CMK (cell line): ENCODE results near the gene SH2D1A.
"Not testable (repeated sequence)": the region's sequence is repeated elsewhere in the genome, so short reads cannot be mapped to it uniquely, and the experiment has no call there.

Experiments
- DNase-seq: peaks from one replicate; pipeline ENCODE4 v3.0.0-alpha.2; 2010; ENCODE audit warnings: low read depth

The SH2D1A gene

DNA sequence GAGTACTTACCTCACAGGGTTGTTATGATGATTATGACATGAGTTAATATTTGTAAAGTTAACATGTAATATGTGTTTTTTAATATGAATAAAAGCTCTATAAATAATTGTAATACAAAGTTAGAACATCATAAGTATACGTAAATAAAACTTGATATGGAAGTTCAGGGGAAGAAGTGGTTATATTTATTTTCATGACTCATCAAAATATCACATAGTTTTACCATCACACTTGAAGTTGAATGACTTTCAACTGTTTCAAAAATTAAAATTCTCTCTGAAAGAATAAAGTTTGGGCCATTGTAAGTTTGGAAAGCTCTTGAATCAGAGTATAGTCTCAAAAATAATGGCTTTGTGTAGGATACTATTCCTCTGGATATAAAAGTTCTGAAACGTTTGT, 8.3 kb downstream of the SH2D1A start:
- no peak for DNase-seq

DNA sequence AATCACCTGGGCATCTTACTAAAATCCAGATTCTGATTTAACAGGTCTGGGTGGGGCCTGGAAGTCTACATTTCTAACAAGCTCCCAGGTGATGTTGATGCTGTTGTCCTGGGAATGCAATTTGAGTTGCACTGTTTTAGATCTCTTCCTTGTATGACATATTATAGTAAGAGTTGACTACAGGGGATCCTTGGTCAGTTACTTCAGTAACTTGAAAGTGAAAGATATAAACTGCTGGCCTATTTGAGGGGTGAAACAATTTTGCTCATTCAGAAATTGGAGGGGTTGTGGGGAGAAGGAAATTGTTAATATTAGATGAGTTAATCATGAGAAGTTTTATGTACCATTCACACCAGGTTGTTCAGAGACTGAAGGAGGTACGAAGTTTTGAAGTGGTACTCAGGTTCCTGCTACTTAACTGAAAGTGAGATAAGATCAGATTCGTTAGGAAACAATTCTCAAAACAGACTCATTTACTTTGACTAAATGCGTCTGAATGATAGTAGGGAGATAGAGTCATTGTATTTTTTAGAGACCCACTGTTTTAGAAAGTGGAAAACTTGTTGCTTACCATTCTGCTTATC, 12.5 kb downstream of the SH2D1A start:
- DNase-seq, result no peak

DNA sequence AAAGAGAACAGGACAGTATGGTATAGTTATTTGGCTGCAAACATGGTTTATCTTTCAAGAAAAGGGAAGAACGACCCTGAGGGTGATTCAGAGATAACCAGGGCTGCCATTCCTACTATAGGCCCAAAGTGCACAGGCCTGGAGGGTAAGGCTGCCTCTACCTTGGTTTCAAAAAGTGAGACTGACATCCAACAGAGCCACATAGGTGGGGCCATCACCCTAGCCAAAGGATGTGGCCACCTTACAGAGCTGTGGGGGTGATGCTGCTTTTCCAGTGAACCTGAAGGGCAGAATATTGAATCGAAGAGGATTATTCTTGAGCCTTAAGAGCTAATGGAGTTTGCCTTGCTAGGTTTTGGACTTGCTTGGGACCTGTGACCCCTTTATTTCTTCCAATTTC, 15.7 kb downstream of the SH2D1A start:
- no peak for DNase-seq

DNA sequence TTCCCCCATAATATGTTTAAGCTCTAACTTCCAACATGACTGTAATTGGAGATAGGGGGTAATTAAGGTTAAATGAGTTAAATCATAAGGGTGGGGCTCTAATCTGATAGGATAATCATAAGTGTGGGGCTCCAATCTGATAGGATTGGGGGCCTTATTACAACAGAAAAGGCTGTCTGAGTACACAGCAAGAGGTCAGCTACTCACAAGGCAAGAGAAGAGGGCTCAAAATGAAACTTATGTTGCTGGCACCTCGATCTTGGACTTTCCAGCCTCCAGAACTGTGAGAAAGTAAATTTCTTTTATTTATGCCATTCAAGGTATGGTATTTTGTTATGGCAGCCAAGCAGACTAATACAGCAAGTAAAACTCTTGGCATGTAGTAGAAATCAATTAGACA, 16.4 kb downstream of the SH2D1A start:
- DNase-seq, result no peak

DNA sequence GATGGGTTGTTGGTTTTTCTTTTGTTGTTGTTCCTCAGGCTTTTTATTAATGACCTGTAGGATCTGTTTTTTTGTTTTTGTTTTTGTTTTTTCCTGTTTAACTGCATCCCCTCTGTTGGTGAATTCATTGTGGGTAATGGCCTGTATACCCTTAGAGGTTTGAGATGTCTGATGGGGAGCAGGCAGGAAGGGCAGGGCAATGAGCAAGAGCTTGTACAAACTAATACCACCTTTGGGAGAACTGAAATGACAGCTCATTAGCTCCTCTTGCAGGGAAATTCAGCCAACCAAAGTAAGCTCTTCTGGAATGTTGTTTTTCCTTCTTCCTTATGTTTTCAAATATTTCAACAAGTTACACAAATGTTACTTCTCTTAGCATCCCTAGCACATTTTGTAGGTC, 23.4 kb downstream of the SH2D1A start:
- DNase-seq, result no peak

DNA sequence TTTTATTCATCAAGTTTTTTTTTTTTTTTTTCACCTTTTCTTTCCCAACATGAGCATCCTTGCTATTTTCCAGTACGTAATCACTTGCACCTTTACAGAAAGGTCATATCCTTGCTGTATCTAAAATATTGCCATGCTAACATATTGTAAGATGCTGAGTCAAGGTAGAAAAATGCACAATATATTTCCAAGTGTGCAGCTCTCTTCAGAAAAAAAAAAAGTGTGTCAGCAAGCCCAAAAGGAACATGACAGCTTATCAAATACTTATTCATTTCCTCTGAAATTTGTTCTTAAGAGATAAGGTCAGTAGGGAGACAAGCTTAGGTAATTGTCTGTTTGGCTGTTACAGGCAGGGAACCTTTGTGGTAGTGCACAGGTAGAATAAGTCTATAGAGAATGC, 27.0 kb downstream of the SH2D1A start:
- no peak for DNase-seq

DNA sequence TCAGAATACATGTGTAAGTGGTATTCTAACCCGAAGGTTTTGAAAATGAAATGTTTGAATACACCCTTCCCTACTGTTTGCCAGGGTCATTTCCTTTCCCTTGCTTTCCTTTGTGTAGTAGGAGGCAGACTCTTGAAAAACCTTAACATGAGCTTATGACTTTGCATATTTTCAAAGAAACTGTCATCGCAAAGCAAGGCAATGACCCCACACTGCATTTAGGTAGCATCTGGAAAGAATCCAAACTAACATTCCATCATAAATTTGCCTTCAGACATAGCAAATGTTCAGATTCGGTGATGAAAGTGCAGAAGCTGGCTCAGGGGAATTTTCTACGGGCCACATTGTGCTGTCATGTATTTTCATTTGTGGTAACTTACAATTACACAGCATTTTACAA, 32.3 kb downstream of the SH2D1A start:
- DNase-seq, result no peak

DNA sequence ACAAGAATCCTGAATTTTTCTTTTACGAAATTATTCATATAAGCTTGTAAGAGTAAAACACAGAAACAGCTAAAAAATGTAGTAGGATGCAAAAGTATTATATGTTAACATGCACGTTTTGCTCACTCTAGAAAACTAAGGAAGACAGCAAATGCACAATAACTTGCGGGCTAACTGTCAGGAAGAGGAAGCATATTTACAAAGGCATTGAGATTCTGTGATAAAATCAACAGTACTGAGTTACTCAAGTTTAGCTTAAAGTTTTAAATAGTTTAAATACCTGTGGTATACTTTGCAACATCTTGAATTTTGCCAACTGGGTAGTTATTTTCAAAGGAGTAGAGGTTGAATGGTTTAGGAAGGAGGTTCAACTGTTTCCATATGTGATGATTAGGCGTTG, 37.0 kb downstream of the SH2D1A start:
- DNase-seq, result no peak

DNA sequence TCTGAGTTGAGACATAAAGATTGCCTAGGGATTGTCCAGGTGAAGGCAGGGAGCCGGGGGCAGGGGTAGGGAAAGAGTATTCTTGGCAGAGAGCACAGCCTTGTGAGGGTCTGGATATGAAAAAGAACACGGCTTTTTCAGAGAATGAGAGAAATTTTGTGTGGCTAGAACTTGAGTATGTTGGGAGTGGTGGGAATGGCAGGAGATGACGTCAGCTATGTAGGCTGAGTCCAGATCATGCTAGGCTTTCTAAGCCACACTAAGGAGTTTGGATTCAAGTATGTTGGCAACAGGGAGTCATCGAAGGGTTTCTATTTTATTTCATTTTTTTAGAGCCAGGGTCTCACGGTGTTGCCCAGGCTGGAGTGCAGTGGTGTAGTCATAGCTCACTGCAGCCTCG, 40.0 kb downstream of the SH2D1A start:
- DNase-seq, result no peak

DNA sequence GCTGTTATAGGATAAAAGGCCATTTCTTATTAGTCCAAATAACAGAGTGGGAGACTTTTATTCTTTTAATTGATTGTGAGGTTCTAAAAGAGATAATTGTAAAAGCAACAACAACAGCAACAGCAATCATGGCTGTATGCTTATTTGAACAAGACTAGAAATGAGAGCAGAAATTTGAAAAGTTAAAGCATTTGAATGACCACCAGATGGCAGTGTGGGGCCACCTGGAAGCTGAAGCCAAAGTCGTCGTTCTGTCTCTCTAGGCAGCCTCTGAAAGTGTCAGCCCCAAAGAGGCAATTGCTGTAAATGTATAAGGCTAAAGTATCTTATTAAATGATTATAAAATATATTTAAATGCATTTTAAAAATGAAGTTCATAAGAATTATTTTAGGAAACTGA, 42.2 kb downstream of the SH2D1A start:
- DNase-seq, result peak; percentile 11

DNA sequence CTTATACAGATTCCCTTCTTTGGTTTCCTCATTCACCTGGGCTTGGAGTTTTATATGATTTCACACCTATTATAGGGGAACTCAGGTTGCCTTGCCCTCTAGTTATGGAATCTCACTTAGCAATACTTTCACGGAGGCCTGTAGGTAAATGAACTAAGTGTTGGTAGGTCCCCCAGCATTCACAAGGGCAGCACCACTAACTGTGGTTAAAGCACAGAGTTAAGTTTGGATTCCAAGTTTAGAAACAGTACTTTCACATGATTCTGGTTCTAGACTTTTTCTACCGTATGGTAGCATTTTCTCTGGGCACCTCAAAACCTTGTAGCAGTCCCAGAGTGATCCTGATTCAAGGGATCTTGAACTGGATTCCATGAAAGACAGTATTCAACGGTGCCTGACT, 46.4 kb downstream of the SH2D1A start:
- no peak for DNase-seq

DNA sequence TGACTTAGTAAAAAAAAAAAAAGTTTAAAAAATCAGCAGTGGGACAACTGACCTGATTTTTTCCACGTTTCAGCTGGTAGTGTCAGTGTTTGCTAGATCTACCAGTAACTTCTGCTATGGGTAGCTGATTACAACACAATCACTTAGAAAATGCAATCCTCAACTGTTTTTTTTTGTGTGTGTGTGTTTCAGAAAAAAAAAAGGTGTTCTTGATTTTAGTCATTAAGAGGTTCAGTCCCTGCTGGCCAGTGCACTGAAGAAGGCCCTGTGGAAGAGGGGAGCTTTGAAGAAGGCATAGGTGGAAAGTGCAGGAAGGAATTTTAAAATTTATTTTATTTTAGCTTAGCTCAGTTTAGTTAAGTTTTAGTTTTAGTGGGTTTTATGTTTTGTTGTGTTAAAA, 46.9 kb downstream of the SH2D1A start:
- DNase-seq, result no peak

DNA sequence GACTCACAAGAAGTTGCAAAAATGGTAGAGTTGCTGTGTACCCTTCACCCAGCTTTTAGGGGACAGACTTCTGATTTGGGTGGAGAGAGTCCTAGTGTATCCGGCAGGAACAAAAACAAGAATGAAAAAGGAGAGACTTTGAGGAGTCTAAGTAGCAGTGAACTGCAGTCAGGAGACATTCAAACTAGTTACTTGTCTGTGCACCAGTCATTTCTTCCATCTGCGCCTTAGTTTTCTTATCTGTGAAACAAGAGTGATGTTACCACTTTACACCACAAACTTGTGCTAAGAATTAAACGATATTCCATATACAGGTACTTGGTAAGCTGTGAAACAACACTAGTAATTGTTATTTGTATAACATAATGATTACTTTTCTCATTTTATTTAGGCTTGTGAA, 47.3 kb downstream of the SH2D1A start:
- no peak for DNase-seq

DNA sequence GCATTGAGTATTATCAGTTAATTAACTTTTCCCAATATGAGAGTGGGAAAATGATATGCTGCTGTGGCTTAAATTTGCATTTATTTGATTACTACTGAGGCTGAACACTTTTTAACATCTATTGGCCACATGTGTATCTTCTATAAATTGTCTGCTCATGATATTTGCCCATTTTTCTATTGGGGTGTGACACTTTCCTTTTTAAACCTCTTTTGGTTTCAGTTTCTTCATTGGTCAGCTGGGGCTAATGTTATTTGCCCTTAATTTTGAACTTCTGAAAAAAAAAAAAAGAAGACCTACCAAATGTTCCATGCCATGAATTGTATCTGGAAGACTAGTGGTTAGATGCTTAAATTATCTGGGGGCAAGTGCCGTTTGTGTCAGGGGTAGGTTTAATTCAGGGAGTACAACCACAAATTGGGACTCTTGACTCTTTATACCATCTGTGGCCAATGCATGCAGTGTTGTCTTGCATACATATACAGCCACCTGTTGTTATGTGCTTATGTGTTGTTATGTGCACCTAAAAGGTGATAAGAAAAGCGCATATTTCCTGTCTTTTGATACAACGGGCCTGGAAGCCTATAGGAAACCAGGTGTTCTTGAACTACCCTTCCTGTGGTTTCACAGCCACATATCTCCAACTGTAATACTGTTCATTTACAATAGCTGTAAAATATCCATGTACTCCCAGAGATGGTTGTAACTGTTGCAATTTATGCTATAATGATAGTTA, 49.0 kb downstream of the SH2D1A start:
- DNase-seq, result no peak

DNA sequence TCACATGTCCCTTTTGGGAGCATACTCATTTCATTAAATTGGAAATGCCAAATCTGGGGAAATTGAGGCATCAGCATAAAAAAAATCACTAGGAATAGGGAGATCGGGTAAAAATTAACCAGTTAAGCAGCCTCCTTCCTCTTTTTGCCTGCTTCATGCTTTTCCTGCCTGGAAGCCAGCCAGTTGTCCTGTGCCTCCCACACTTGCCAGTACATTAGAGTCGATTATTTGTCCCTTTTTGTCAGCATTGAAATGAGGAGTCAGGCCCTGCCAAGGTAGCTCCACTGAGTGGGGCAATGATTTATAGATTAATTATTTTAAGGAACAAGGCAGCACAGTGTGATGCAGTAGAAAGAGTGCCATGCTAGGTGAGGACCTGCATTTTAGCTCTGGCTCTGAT, 55.3 kb downstream of the SH2D1A start:
- DNase-seq, result no peak

DNA sequence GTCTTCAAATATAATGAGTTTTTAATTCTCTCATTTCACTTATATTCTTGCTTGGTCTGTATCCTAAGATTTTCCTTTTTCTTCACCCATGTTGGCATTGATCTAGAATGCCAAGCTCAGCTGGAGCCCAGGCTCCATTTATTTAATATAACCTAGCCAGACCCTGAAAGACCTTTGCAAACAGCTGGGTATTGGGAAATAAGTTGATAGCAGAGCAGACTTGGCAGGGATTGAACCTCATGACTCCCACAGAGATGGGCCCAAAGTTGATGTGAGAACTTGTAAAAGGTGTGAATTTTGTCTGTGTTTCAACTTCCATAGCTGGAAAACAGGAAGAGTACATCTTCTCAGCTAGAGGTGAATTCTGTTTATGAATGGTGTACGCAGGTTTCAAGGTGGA, 59.5 kb downstream of the SH2D1A start:
- no peak for DNase-seq

DNA sequence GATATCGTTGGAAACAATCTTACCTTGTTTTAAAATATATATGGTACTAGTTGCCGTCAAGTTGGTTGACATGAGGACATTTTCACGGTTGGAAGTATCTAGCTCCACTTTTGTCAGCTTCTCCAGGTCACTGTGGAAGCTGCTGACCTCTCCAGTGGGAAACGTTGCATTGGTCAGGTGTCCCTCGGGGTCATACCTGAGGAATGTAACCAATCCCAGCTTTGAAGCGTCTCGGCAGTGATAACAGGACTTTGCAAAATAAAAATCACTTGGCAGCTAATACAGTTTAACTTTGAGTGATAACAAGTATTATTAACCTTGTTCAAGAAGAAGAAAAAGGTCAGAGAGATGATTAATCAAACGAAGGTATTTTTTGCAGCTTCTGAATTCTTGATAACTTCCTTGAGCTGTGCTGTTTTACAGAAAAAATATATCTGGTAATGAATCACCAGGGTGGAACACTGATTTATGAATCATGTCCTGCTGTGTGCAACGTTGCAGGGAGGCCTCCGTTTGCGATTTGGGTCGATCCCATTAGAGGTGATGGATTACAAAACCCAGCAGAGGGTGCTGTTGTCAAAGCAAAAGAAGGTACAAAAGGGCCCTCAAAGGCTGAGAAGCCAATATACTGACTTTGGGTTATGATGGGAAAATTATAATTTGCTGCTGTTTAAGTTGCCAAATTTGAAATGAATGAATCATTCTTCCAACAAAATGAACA, 60.1 kb downstream of the SH2D1A start:
- DNase-seq, result no peak

DNA sequence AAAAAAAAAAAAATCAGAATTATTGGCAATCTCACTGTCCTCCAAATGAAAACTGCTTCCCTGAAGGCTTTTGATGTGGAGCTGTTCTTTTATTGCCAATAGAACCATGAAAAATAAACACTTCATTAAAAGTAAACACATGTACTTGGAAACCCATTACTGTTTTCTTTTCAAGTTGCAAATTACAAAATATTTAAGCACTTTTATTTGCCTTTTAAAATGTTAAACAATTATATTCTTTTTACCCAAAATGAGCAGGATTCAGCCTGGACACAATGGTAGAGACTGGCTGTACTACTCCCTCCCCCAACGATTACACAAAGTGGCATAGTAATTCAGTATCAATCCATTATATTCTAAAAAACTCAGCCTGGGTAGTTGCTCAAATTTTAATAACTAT, 60.9 kb downstream of the SH2D1A start:
- DNase-seq, result no peak

DNA sequence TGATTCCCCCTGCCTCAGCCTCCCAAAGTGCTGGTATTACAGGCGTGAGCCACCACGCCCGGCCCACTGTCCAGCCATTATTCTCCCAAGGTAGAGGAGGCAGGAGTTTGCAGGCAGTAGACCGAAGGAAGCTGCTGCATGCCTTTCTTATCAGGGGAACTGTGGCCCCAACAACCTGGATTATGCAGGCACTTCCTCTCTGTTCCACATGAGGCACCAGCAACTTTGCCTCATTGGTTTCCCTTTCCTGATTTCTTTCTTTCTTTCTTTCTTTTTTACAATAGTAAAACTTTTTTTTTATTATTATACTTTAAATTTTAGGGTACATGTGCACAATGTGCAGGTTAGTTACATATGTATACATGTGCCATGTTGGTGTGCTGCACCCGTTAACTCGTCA, 62.0 kb downstream of the SH2D1A start:
- not testable (repeated sequence) for DNase-seq

DNA sequence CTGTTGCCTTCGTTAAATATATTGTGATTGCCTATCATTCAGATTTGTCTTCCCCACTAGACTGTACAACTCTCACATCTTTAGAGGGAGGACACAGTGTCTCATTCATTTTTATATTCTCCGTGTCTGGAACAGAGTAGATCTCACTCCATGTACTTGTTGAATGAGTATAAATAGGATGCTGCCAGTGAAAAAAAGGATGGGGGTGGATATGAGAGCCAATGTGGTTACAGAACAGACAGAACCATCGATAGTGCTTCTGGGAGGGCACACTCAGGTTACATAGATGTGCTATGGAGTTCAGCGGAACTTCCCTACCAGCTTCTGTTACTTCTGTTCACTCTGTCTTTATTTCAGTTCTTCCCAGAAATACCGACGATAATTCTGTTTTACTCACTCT, 66.9 kb downstream of the SH2D1A start:
- DNase-seq, result no peak

DNA sequence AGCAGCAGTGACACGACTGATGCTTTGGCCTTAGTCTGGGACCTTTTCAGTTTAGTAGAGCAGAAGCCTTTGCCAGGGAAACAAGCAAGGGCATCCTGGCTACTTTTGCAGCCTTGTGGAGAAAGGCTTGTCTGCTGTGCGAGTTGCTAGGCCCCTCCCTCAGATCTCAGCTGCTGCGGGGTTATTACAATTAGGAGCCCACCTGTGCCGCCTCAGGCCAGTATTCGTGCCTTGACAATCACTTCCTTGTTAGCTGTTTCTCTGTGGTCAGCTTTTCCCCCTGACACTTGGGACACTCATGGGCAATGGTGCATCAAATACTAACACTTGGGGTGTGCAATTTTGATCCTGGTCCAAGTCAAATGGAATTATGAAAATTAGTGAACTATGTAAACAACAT, 67.9 kb downstream of the SH2D1A start:
- DNase-seq, result no peak

DNA sequence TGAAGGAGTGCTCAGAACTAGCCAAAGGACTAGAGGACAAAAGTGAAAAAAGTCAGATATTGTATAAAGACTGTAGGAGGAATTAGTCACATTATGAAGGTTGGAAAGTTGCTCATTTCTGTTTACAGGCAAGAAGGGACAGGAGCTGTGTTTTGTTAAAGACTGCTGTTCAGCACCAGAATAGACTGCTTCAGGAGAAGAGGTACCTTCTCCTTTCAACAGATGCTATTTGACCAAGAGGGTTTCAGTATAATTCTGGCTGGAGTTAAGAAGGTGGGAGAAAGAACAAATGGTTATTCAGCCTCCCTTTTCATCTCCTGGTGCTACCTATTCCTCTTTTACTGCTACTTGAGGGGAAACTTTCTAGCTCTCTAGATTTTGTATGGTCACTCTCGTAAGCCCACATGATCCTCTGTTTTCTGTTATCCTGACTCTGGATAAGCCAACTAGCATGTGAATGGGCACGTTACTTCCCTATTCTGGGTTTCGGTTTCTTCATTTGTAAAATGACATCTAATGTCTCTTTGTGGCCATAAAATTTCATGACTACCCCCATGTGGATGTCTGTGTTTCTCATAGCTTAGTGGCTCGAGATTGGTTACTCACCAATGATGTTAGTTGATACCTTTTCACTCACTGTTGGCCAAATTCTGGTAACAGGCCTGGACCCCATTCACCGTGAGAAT, 68.9 kb downstream of the SH2D1A start:
- no peak for DNase-seq
